CD4-positive, alpha-beta T cell treated with Interleukin-1 beta for 1 hour (primary cell): Measurements from ENCODE around the gene ATP10A.

Source experiments
- DNase-seq, 2 donors: peaks; one replicate each; pipeline ENCODE4 v3.0.0-alpha.2; 2020 to 2022

Gene ATP10A

GRCh38 chr15:25793354-25794050 lies 69.6 kb downstream of the ATP10A start:
- DNase-seq: no peak

GRCh38 chr15:25792128-25792527 lies 71.0 kb downstream of the ATP10A start:
- DNase-seq: no peak

- no peak for DNase-seq
Observed at GRCh38 chr15:25790000-25790660, 73.0 kb downstream of the ATP10A start.

GRCh38 chr15:25789616-25789999 lies 73.5 kb downstream of the ATP10A start:
- DNase-seq: no peak

- no peak for DNase-seq
Observed at GRCh38 chr15:25789211-25789610, 73.9 kb downstream of the ATP10A start.

- no peak for DNase-seq
Observed at GRCh38 chr15:25787855-25788520, 75.1 kb downstream of the ATP10A start.

GRCh38 chr15:25787381-25787780 lies 75.7 kb downstream of the ATP10A start:
- DNase-seq: no peak

GRCh38 chr15:25786040-25786439 lies 77.1 kb downstream of the ATP10A start:
- no peak for DNase-seq

GRCh38 chr15:25785641-25786025 lies 77.5 kb downstream of the ATP10A start:
- no peak for DNase-seq

GRCh38 chr15:25784876-25785640 lies 78.1 kb downstream of the ATP10A start:
- DNase-seq: no peak

- peak in 1 of 2 donors; percentile 43 for DNase-seq
Observed at GRCh38 chr15:25783607-25784540, 79.3 kb downstream of the ATP10A start.

GRCh38 chr15:25783134-25783533 lies 80.0 kb downstream of the ATP10A start:
- DNase-seq: no peak

- DNase-seq: no peak
Observed at GRCh38 chr15:25780479-25781255, 82.5 kb downstream of the ATP10A start.

GRCh38 chr15:25778161-25778560 lies 85.0 kb downstream of the ATP10A start:
- DNase-seq: no peak

- no peak for DNase-seq
Observed at GRCh38 chr15:25777037-25777436, 86.1 kb downstream of the ATP10A start.

GRCh38 chr15:25776071-25776746 lies 86.9 kb downstream of the ATP10A start:
- no peak for DNase-seq

- DNase-seq: no peak
Observed at GRCh38 chr15:25775317-25775912, 87.7 kb downstream of the ATP10A start.

- DNase-seq: no peak
Observed at GRCh38 chr15:25774871-25775270, 88.3 kb downstream of the ATP10A start.

GRCh38 chr15:25773248-25773647 lies 89.9 kb downstream of the ATP10A start:
- DNase-seq: no peak

- DNase-seq: no peak
Observed at GRCh38 chr15:25772500-25772899, 90.6 kb downstream of the ATP10A start.
